ENCODE measurements around the gene ARRDC4. TPM values are rescaled to one million over a fixed set of nuclear protein-coding genes. Genes with fewer than 3 reads are reported as not detected.

Gene ARRDC4, protein sequence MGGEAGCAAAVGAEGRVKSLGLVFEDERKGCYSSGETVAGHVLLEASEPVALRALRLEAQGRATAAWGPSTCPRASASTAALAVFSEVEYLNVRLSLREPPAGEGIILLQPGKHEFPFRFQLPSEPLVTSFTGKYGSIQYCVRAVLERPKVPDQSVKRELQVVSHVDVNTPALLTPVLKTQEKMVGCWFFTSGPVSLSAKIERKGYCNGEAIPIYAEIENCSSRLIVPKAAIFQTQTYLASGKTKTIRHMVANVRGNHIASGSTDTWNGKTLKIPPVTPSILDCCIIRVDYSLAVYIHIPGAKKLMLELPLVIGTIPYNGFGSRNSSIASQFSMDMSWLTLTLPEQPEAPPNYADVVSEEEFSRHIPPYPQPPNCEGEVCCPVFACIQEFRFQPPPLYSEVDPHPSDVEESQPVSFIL
- total RNA-seq = 1.3 and 1.5 TPM in 2 replicates

DNA sequence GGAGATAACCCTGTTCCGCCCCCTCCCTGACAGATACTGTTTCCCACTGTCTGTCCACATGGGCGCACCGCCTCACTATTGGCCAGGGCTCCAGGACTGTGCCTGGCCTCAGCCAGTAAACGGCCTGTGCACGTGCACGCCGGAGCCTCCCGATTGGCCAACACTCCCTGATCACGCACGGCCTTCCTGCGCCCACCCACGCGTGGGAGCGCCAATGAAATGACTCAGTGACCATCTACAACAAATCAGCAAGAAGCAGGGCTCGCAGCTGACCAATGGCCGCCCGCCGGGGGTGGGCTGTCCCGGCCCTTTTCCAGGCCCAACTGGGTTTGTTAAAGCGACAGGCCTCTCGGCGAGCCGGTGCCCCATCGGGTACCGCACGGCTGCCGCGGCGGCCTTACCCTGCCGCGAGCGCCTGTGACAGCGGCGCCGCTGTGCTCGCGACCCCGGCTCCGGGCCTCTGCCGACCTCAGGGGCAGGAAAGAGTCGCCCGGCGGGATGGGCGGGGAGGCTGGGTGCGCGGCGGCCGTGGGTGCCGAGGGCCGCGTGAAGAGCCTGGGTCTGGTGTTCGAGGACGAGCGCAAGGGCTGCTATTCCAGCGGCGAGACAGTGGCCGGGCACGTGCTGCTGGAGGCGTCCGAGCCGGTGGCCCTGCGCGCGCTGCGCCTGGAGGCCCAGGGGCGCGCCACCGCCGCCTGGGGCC is at the start of gene ARRDC4:
TSS of gene ARRDC4 (plus strand) at position 340 of the 703 bp plus-strand sequence. CDS start at position 499, 159 bp downstream.
- Mint-ChIP-seq H3K27ac (peak within 1 kb of the TSS; percentile 75), H3K9me3 (peaks cover 3% of the 10 kb centered on the region), H3K4me1 (ENCODE audit: low read depth) (peaks cover 35% of the 10 kb centered on the region), H3K27me3 (ENCODE audit: insufficient read depth) (peaks cover 16% of the 10 kb centered on the region), H3K36me3 (ENCODE audit: low read depth) (peaks cover 4% of the 10 kb centered on the region), H3K4me3 (peak within 1 kb of the TSS; percentile 82)
- DNase-seq (ENCODE audit: low spot score) = peak; percentile 97
- intact Hi-C loops (cut with micrococcal nuclease) = loop anchor here (2.0 to 5.0 kb wide), 3 partner anchors 687 to 1968 kb away; partner anchors contain the start of genes IGF1R and LRRC28

DNA sequence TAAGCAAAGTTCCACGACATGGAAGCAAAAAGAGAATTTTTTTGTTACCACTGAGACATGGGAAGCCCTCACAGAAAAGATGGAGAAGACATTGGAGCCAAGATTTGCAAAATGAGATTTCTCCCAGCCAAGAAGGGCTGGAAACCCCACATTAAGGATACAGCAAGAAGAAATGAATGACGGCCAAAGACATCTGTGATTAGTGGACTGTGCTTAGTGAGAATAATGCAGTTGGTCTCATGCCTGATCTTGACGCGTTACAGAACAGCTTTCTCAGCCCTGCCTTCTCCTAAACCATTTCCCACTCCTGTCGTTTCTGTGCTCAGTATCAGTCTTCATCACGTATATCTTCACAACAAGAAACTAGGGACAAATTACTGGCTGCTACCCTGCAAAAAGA is 45.8 kb upstream of the ARRDC4 start:
- Mint-ChIP-seq H3K4me3 (no peak overlapping the region), H3K36me3 (ENCODE audit: low read depth) (no peaks in the 10 kb centered on the region), H3K9me3 (no peaks in the 10 kb centered on the region), H3K27me3 (ENCODE audit: insufficient read depth) (peaks cover 5% of the 10 kb centered on the region), H3K4me1 (ENCODE audit: low read depth) (no peaks in the 10 kb centered on the region), H3K27ac (no peak overlapping the region)
- no peak for DNase-seq (ENCODE audit: low spot score)
- intact Hi-C loops (cut with micrococcal nuclease) = no loop called here

DNA sequence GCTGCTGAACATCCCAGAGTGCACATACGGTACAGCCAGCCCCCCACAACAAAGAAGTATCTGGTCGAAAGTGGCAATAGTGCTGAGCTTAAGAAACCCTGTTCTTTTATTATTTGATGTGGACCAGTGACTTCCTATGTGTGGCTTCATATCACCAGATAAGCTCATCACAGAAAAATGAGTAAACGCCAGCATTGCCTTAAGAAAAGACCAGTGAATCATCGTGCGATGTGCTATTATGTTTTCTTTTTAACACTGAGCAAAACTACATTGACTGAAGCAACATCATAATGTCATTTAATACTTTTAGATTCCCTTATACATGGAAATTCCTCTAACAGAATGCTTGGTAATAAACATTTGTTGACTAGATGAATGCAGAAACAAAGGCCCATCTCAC is 45.2 kb upstream of the ARRDC4 start:
- no peak for DNase-seq (ENCODE audit: low spot score)
- Mint-ChIP-seq H3K27me3 (ENCODE audit: insufficient read depth) (peaks cover 5% of the 10 kb centered on the region), H3K9me3 (no peaks in the 10 kb centered on the region), H3K27ac (no peak overlapping the region), H3K36me3 (ENCODE audit: low read depth) (no peaks in the 10 kb centered on the region), H3K4me3 (no peak overlapping the region), H3K4me1 (ENCODE audit: low read depth) (no peaks in the 10 kb centered on the region)
- intact Hi-C loops (cut with micrococcal nuclease) = no loop called here

DNA sequence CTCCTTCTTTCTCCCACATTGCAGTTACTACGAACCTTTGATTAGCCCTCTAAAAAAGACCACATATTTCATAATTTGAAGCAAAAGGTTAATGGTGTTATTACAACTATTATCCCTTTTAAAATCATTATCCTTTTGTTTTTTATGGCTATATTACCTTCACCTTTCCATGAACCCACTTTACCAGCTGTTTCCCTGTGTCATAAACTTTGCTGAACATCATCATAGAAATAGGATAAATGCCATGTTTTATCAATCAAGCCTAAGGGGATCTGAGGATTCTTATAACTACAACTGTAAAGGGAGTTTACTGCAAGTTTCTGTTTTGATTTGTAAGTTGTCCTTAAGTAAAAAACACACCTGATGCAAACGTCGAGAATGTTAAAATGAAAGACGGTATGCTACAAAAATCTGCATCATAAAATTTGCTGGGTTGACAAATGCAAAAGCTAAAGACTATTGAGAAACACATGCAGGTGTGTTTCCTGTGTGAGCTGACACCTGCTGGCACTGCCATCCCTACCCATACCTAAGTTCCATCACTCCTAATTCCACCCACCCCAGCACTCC is 39.1 kb upstream of the ARRDC4 start:
- intact Hi-C loops (cut with micrococcal nuclease) = no loop called here
- H3K36me3 Mint-ChIP-seq (ENCODE audit: low read depth) = no peaks in the 10 kb centered on the region
- H3K27me3 Mint-ChIP-seq (ENCODE audit: insufficient read depth) = peaks cover 2% of the 10 kb centered on the region

DNA sequence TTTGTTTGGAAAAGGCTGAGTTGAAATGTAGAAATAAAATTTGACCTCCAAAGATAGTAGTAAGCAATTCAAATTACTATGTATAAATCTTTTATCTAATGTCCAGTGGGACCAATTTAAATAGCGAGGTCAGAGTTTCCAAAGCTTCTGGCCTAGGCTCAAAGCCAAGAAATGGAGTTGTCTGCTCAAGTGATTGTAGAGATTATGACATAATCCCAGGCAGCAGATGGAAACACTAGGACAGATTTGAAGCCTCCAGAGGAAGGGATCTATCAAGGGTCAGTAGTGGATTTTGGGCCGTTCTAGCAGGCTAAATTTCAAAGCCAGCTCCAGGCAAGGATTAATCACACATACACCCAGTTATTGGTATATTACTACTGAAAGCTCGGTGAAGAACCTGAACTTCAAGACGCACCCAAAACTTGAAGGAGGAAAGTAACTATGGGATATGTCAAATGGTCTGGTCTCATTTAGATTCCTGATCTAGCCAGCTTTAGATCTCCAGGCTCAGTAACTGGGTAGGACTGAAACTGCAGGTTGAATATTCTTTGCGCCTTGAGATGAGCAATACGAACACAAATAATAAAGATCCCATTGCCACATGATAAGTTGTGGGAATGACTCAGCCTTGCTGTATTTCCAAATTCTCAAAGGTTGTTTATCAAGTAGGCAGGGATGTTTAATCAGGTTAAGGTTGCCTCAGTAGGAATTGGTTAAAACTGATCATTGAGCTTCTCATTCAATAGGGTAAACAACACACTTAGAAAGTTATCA is 30.9 kb upstream of the ARRDC4 start:
- intact Hi-C loops (cut with micrococcal nuclease) = no loop called here
- DNase-seq (ENCODE audit: low spot score) = no peak
- no peak overlapping the region for H3K27ac Mint-ChIP-seq
- no peaks in the 10 kb centered on the region for H3K36me3 Mint-ChIP-seq (ENCODE audit: low read depth)
- no peak overlapping the region for H3K4me3 Mint-ChIP-seq
- H3K9me3 Mint-ChIP-seq = peaks cover 6% of the 10 kb centered on the region
- H3K4me1 Mint-ChIP-seq (ENCODE audit: low read depth) = no peaks in the 10 kb centered on the region
- peaks cover 3% of the 10 kb centered on the region for H3K27me3 Mint-ChIP-seq (ENCODE audit: insufficient read depth)

More for the DNA sequence above, 39.1 kb upstream of the ARRDC4 start:
- Mint-ChIP-seq H3K4me3 (no peak overlapping the region), H3K27ac (no peak overlapping the region), H3K4me1 (ENCODE audit: low read depth) (no peaks in the 10 kb centered on the region), H3K9me3 (peaks cover 15% of the 10 kb centered on the region)
- no peak for DNase-seq (ENCODE audit: low spot score)

DNA sequence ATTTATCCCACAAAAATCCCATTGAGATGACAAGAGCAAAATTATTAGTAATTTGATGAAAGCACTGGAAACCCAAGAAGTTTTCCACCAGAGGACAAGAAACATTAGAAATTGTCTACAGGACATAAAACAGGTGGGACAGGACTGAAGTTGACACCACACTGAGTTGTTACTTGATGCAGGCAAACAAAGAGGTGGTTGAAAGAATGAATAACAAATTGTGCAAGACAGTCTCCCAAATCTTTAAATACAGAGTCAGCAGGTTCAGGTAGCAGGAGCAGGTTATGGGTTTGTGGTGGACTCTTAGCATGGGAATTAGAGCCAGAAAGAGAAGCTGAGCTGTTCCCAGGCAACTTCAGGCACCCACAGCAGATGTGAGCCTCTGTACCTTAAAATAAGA is 30.3 kb upstream of the ARRDC4 start:
- no peaks in the 10 kb centered on the region for H3K36me3 Mint-ChIP-seq (ENCODE audit: low read depth)
- peaks cover 6% of the 10 kb centered on the region for H3K9me3 Mint-ChIP-seq
- H3K27me3 Mint-ChIP-seq (ENCODE audit: insufficient read depth) = peaks cover 3% of the 10 kb centered on the region
- no peaks in the 10 kb centered on the region for H3K4me1 Mint-ChIP-seq (ENCODE audit: low read depth)
- DNase-seq (ENCODE audit: low spot score) = no peak
- H3K4me3 Mint-ChIP-seq = no peak overlapping the region
- no peak overlapping the region for H3K27ac Mint-ChIP-seq
- intact Hi-C loops (cut with micrococcal nuclease) = no loop called here

DNA sequence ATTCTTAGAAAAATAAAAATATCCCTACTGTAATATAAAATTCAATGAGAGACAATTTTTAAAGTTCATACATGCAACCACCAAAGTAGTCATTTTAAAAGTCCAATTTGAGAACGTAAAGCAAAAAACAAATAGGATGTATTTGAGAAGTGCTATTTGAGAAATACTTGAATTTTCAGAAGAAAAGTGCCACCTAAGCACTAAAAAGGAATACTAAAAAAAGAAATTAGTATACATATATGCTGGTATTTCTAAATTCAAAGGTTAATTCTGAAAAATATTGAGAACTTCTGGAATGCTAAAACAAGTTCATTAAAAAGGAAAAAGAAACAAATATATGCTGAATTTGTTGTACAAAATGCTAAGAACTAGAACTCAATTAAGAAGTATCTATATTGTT is 29.2 kb upstream of the ARRDC4 start:
- intact Hi-C loops (cut with micrococcal nuclease) = no loop called here
- Mint-ChIP-seq H3K27ac (no peak overlapping the region), H3K9me3 (peaks cover 6% of the 10 kb centered on the region), H3K36me3 (ENCODE audit: low read depth) (no peaks in the 10 kb centered on the region), H3K4me3 (no peak overlapping the region), H3K4me1 (ENCODE audit: low read depth) (no peaks in the 10 kb centered on the region), H3K27me3 (ENCODE audit: insufficient read depth) (peaks cover 6% of the 10 kb centered on the region)
- no peak for DNase-seq (ENCODE audit: low spot score)

DNA sequence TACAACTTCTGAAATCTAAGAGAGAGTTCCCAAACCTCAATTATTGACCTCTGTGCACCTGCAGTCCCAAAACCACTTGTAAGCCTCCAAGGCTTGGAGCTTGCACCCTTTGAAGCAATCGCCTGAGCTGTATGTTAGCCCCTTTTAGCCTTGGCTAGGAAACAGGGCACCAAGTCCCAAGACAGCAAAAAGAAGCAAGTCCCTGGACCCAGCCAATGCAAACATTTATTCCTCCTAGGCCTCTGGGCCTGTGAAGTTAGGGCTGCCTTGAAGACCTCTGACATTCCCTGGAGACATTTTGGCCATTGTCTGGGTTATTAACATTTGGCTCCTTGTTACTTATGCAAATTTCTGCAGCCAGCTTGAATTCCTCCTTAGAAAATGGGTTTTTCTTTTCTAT is 26.9 kb upstream of the ARRDC4 start:
- Mint-ChIP-seq H3K9me3 (peaks cover 6% of the 10 kb centered on the region), H3K36me3 (ENCODE audit: low read depth) (no peaks in the 10 kb centered on the region), H3K27me3 (ENCODE audit: insufficient read depth) (peaks cover 6% of the 10 kb centered on the region), H3K27ac (no peak overlapping the region), H3K4me3 (no peak overlapping the region), H3K4me1 (ENCODE audit: low read depth) (no peaks in the 10 kb centered on the region)
- intact Hi-C loops (cut with micrococcal nuclease) = no loop called here
- DNase-seq (ENCODE audit: low spot score) = no peak

DNA sequence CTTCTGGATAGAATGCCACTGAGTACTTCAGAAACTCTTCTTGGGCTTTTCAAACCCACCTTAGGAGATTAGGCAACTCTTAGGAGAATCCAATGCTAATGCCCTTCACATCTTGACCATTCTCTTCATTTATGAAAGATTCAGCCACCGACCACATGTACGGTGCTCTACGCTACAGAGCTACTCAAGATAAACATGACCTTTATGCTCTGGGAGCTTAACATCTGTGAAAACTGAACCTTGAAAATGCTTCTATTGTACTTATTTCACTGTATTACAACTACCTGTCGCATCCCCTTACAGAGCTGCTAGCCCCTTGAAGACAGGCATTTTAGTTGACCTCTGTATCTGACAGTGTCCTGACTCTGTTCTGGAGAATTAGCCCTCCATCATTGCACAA is 19.5 kb upstream of the ARRDC4 start:
- no peaks in the 10 kb centered on the region for H3K4me1 Mint-ChIP-seq (ENCODE audit: low read depth)
- no peaks in the 10 kb centered on the region for H3K36me3 Mint-ChIP-seq (ENCODE audit: low read depth)
- no peak overlapping the region for H3K27ac Mint-ChIP-seq
- no peaks in the 10 kb centered on the region for H3K9me3 Mint-ChIP-seq
- no peak for DNase-seq (ENCODE audit: low spot score)
- H3K4me3 Mint-ChIP-seq = no peak overlapping the region
- peaks cover under 1% of the 10 kb centered on the region for H3K27me3 Mint-ChIP-seq (ENCODE audit: insufficient read depth)
- intact Hi-C loops (cut with micrococcal nuclease) = no loop called here

DNA sequence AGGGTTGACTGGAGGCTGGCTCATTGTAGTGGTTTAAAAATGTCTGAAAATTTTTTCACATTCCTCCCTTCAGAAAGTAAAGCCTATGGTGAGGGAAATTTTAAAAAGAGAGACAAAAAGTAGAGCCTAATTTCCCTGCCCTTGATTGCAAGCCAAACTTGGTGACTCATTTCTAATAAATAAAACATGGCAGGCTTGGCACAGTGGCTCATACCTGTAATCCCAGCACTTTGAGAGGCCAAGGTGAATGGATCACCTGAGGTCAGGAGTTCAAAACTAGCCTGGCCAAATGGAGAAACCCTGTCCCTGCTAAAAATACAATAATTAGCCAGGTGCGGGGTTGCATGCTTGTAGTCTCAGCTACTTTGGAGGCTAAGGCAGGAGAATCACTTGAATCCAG is 18.9 kb upstream of the ARRDC4 start:
- Mint-ChIP-seq H3K4me1 (ENCODE audit: low read depth) (no peaks in the 10 kb centered on the region), H3K9me3 (no peaks in the 10 kb centered on the region), H3K27ac (no peak overlapping the region), H3K4me3 (no peak overlapping the region), H3K36me3 (ENCODE audit: low read depth) (no peaks in the 10 kb centered on the region), H3K27me3 (ENCODE audit: insufficient read depth) (no peaks in the 10 kb centered on the region)
- DNase-seq (ENCODE audit: low spot score) = no peak
- intact Hi-C loops (cut with micrococcal nuclease) = no loop called here

DNA sequence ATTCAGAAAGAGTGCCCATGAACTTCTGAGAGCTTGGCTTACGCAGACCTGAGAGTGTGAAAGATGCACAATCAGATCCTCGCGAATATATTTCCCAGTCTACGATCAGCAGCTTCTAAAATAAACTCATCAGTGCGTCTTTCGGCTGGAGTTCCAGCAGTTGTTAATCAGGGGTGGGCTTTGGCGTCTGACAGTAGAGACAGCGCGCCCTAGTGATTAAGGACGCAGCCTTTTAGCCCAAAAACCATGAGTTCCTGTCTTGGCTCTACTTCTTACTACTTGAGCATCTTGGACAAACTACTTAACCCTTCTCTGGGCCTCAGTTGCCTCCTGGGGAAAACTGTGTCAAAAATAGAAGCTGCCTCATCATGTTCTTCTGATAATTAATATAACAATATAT is 15.8 kb upstream of the ARRDC4 start:
- Mint-ChIP-seq H3K27me3 (ENCODE audit: insufficient read depth) (no peaks in the 10 kb centered on the region), H3K27ac (no peak overlapping the region), H3K4me1 (ENCODE audit: low read depth) (no peaks in the 10 kb centered on the region), H3K9me3 (no peaks in the 10 kb centered on the region), H3K36me3 (ENCODE audit: low read depth) (no peaks in the 10 kb centered on the region), H3K4me3 (no peak overlapping the region)
- intact Hi-C loops (cut with micrococcal nuclease) = no loop called here
- no peak for DNase-seq (ENCODE audit: low spot score)

DNA sequence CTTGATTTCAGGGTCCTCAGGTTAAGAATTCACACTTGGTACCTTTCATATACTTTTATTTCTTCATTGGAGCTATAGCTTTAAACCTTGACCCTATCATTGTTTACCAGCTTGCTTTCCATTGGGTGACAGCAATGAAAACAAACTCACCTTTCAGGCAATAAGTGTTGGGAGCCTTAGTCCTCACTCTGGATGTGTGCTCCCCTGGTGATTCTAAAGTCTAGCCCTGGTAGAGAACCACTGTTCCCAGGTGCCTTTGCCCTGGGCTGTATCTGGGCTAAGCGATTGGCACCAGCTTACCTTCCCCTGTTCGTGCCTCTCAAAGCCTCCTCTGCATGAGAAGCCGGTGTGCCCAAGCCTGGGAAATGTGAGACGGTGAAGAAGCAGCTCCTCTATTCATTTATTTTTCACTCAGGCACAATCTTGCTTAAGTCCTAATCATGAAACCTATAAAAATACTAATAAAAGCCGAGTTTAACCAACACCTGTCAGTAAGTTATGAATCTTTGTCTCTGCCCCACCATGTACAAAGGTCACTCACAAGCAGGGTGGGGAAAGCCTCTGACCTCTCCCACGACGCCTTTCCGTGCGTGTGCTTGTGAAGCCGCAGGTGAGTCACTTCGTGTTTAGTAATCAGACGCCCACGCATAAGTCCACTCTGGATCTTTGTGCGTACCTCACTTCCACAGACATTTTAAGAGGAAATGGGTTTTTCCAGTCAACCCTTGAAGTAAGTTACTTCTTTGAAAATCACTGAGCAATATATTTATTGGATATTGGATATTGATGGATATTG is 12.8 kb upstream of the ARRDC4 start:
- Mint-ChIP-seq H3K27ac (no peak overlapping the region), H3K4me3 (no peak overlapping the region), H3K4me1 (ENCODE audit: low read depth) (no peaks in the 10 kb centered on the region), H3K27me3 (ENCODE audit: insufficient read depth) (no peaks in the 10 kb centered on the region), H3K9me3 (no peaks in the 10 kb centered on the region), H3K36me3 (ENCODE audit: low read depth) (no peaks in the 10 kb centered on the region)
- intact Hi-C loops (cut with micrococcal nuclease) = no loop called here
- no peak for DNase-seq (ENCODE audit: low spot score)

Data from activated T-helper 1 cell treated with anti-CD3 and anti-CD28 coated beads, Interleukin-12 subunit alpha, Interleukin-12 subunit beta, Interleukin-2, Interleukin-4 antibody, amounts not matched to agents 30 ng/mL and 10 ng/mL and 1 ng/mL, durations not matched to agents 14 hours and 24 hours and 36 hours (primary cell).